ENCODE results near the gene CASP10. TPM values are rescaled to one million over a fixed set of nuclear protein-coding genes. Genes with fewer than 3 reads are reported as not detected.
"Not testable (repeated sequence)": the region's sequence is repeated elsewhere in the genome, so short reads cannot be mapped to it uniquely, and the experiment has no call there.

CASP10 gene
- total RNA-seq, 2 experiments from 2014 or later: 47.8 to 51.3 TPM

DNA sequence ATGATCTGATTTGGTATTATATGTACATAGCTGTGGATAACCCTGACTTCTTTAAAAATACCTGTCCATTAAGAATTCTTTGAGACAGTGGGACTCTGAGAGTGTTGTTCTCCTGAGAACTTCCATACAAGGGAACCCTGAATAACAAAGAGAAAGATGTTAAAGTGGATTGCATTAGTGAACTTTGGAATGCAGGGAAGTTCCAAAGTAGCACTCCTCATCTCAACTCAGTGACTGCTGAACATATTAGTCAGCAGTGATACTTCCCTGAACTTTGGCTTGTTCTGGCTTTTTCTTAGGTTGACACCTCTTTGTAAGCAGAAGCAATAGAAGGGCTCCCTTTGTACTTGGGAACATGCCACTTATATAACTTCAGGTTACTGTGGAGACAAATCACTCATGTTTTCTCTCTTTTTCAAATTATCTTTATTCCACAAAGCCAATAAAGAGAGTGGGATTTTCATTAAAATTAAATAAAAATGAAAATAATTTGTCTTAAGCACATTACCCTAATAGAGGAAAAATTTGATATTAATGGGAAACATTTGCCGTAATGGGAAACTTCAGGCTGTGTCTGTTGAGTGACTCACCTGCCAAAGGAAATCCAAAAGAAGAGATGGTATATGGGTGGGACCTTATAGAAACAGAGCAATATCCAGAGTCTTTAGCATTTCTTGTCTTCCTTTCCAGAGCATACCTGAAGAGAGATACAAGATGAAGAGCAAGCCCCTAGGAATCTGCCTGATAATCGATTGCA is 33.7 kb upstream of the CASP10 start:
- Mint-ChIP-seq H3K9me3 (no peaks in the 10 kb centered on the region), H3K4me3 (no peak overlapping the region), H3K4me1 (peaks cover 31% of the 10 kb centered on the region), H3K27me3 (no peaks in the 10 kb centered on the region), H3K27ac (peak overlapping the region; percentile 38), H3K36me3 (ENCODE audit: low read depth) (peaks cover 64% of the 10 kb centered on the region)
- ChIA-PET CTCF (interaction anchor here (1.2 to 2.3 kb wide), 7 partner anchors 9 to 83 kb away, joined by 3 to 10 read pairs (median 5); no protein-coding TSS in a partner anchor), POLR2A (interaction anchor here (1.2 to 2.8 kb wide), 5 partner anchors 9 to 32 kb away, joined by 3 to 9 read pairs (median 5); no protein-coding TSS in a partner anchor)
- DNase-seq: no peak

- ChIA-PET POLR2A (interaction anchor here (2.8 kb wide), 1 partner anchor 32 kb away, joined by 9 read pairs; no protein-coding TSS in a partner anchor), CTCF (interaction anchor here (1.3 to 1.6 kb wide), 3 partner anchors 19 to 82 kb away, joined by 3 to 5 read pairs (median 4); no protein-coding TSS in a partner anchor)
- Mint-ChIP-seq H3K27ac (peak overlapping the region; percentile 38), H3K36me3 (ENCODE audit: low read depth) (peaks cover 68% of the 10 kb centered on the region), H3K4me1 (peaks cover 33% of the 10 kb centered on the region)
- not testable (repeated sequence) for H3K4me3 Mint-ChIP-seq, H3K27me3 Mint-ChIP-seq, DNase-seq, H3K9me3 Mint-ChIP-seq
Measured at GRCh38 chr2:201149821-201150165, 33.1 kb upstream of the CASP10 start.

DNA sequence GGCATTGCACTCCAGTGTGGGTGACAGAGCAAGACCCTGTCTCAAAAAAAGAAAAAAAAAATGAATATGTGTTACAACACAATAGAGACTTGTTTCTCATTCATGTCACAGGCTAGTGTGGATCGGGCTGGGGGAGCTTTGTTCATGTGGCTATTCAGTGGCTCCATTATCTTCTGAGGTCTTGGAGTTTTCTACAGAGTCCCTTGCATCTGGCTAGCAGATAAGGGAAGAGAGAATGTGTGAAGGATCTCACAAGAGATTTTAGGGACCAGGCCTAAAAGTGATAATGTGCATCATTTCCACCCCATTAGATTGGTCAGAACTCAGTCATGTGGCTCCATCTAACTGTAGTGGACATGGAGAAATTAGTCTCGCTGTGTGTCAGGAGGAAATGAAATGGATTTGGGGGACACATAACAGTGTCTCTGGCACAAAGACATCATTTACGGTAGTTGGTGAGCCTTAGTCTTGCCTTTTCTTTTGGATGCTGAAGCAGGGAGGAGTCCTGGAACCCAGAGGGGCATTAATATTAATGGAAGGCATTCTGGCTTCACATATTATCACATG is 32.4 kb upstream of the CASP10 start:
- no peak for DNase-seq
- Mint-ChIP-seq H3K9me3 (no peaks in the 10 kb centered on the region), H3K4me1 (peaks cover 32% of the 10 kb centered on the region), H3K36me3 (ENCODE audit: low read depth) (peaks cover 73% of the 10 kb centered on the region), H3K4me3 (no peak overlapping the region), H3K27me3 (no peaks in the 10 kb centered on the region), H3K27ac (peak overlapping the region; percentile 68)
- POLR2A ChIA-PET: interaction anchor here (0.7 to 2.8 kb wide), 4 partner anchors 15 to 33 kb away, joined by 3 to 9 read pairs (median 4); no protein-coding TSS in a partner anchor
- CTCF ChIA-PET: interaction anchor here (0.9 to 1.3 kb wide), 4 partner anchors 20 to 32 kb away, joined by 3 to 5 read pairs (median 4); partner anchors contain the start of gene CASP10

GRCh38 chr2:201151127-201151981 is 31.6 kb upstream of the CASP10 start:
- Mint-ChIP-seq H3K27ac (peak overlapping the region; percentile 68), H3K27me3 (no peaks in the 10 kb centered on the region), H3K4me1 (peaks cover 30% of the 10 kb centered on the region), H3K36me3 (ENCODE audit: low read depth) (peaks cover 78% of the 10 kb centered on the region), H3K9me3 (no peaks in the 10 kb centered on the region), H3K4me3 (no peak overlapping the region)
- POLR2A ChIA-PET: interaction anchor here (0.7 to 2.8 kb wide), 4 partner anchors 16 to 34 kb away, joined by 3 to 9 read pairs (median 4); no protein-coding TSS in a partner anchor
- CTCF ChIA-PET: interaction anchor here (0.9 to 1.2 kb wide), 2 partner anchors 26 to 32 kb away, joined by 4 to 5 read pairs; partner anchors contain the start of gene CASP10
- DNase-seq: no peak

DNA sequence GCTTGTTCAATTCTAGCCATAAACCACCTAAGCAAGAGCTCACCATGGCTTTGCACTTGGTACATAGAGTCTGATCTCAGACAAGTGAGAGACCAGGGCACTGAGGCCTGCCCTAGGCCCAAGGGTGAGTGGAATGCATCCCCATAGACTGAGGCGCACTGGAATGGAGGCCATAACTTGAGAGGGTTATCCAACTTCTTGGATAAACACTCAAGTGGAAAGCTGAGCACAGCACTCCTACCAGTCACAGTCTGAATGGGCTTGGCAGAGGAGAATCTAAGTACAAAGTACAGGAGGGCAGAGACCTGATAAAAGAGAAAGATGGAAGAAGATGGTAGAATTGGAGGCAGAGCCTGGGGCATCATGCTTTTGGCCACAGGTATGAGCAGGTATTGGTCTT is 30.4 kb upstream of the CASP10 start:
- ChIA-PET POLR2A (interaction anchor here (0.9 kb wide), 1 partner anchor 21 kb away, joined by 3 read pairs; no protein-coding TSS in a partner anchor), CTCF (interaction anchor here (0.6 kb wide), 1 partner anchor 25 kb away, joined by 3 read pairs; no protein-coding TSS in a partner anchor)
- peaks cover 75% of the 10 kb centered on the region for H3K36me3 Mint-ChIP-seq (ENCODE audit: low read depth)
- H3K9me3 Mint-ChIP-seq: no peaks in the 10 kb centered on the region
- peaks cover 32% of the 10 kb centered on the region for H3K4me1 Mint-ChIP-seq
- H3K27ac Mint-ChIP-seq: peak overlapping the region; percentile 31
- no peak overlapping the region for H3K4me3 Mint-ChIP-seq
- H3K27me3 Mint-ChIP-seq: no peaks in the 10 kb centered on the region
- DNase-seq: no peak

GRCh38 chr2:201152999-201153815 is 29.7 kb upstream of the CASP10 start:
- ChIA-PET POLR2A (interaction anchor here (0.9 to 1.6 kb wide), 5 partner anchors 10 to 27 kb away, joined by 3 to 5 read pairs (median 3); no protein-coding TSS in a partner anchor), CTCF (interaction anchor here (0.6 kb wide), 1 partner anchor 243 kb away, joined by 5 read pairs; no protein-coding TSS in a partner anchor)
- Mint-ChIP-seq H3K9me3 (no peaks in the 10 kb centered on the region), H3K36me3 (ENCODE audit: low read depth) (peaks cover 82% of the 10 kb centered on the region), H3K27ac (peak overlapping the region; percentile 52), H3K4me3 (no peak overlapping the region), H3K4me1 (peaks cover 38% of the 10 kb centered on the region), H3K27me3 (no peaks in the 10 kb centered on the region)
- DNase-seq: no peak

- POLR2A ChIA-PET: interaction anchor here (0.6 to 1.6 kb wide), 9 partner anchors 9 to 435 kb away, joined by 3 to 5 read pairs (median 3); partner anchors contain the start of genes NIF3L1 and PPIL3
- no peak for DNase-seq
- Mint-ChIP-seq H3K9me3 (no peaks in the 10 kb centered on the region), H3K27ac (no peak overlapping the region), H3K27me3 (no peaks in the 10 kb centered on the region), H3K4me1 (peaks cover 35% of the 10 kb centered on the region), H3K4me3 (no peak overlapping the region), H3K36me3 (ENCODE audit: low read depth) (peaks cover 73% of the 10 kb centered on the region)
- CTCF ChIA-PET: interaction anchor here (1.0 to 2.1 kb wide), 9 partner anchors 9 to 249 kb away, joined by 3 to 8 read pairs (median 4); partner anchors contain the start of gene ORC2
Measured at GRCh38 chr2:201154615-201155399, 28.1 kb upstream of the CASP10 start.

GRCh38 chr2:201156036-201156435 is 26.9 kb upstream of the CASP10 start:
- H3K36me3 Mint-ChIP-seq (ENCODE audit: low read depth): peaks cover 73% of the 10 kb centered on the region
- H3K4me1 Mint-ChIP-seq: peaks cover 26% of the 10 kb centered on the region
- no peak for DNase-seq
- H3K27ac Mint-ChIP-seq: no peak overlapping the region
- no peaks in the 10 kb centered on the region for H3K27me3 Mint-ChIP-seq
- ChIA-PET CTCF (interaction anchor here (1.3 to 2.1 kb wide), 3 partner anchors 10 to 76 kb away, joined by 4 to 8 read pairs (median 7); no protein-coding TSS in a partner anchor), POLR2A (interaction anchor here (1.0 kb wide), 1 partner anchor 34 kb away, joined by 3 read pairs; no protein-coding TSS in a partner anchor)
- H3K4me3 Mint-ChIP-seq: no peak overlapping the region
- no peaks in the 10 kb centered on the region for H3K9me3 Mint-ChIP-seq

- POLR2A ChIA-PET: no interaction called here
- Mint-ChIP-seq H3K36me3 (ENCODE audit: low read depth) (peaks cover 69% of the 10 kb centered on the region), H3K4me1 (peaks cover 20% of the 10 kb centered on the region), H3K9me3 (no peaks in the 10 kb centered on the region), H3K27me3 (no peaks in the 10 kb centered on the region), H3K4me3 (no peak overlapping the region), H3K27ac (no peak overlapping the region)
- no peak for DNase-seq
- CTCF ChIA-PET: interaction anchor here (2.8 kb wide), 1 partner anchor 88 kb away, joined by 32 read pairs; no protein-coding TSS in a partner anchor
Measured at GRCh38 chr2:201156640-201157039, 26.3 kb upstream of the CASP10 start.

GRCh38 chr2:201157694-201158093 is 25.2 kb upstream of the CASP10 start:
- Mint-ChIP-seq H3K4me3 (no peak overlapping the region), H3K27ac (peak overlapping the region; percentile 50), H3K9me3 (no peaks in the 10 kb centered on the region), H3K27me3 (no peaks in the 10 kb centered on the region), H3K36me3 (ENCODE audit: low read depth) (peaks cover 72% of the 10 kb centered on the region), H3K4me1 (peaks cover 17% of the 10 kb centered on the region)
- DNase-seq: no peak
- ChIA-PET POLR2A (interaction anchor here (0.7 to 2.2 kb wide), 13 partner anchors 9 to 294 kb away, joined by 3 to 36 read pairs (median 5); partner anchors contain the start of genes CFLAR, CLK1, NDUFB3 and NIF3L1), CTCF (interaction anchor here (0.6 to 2.8 kb wide), 30 partner anchors 9 to 444 kb away, joined by 3 to 47 read pairs (median 4); partner anchors contain the start of genes CASP10, CFLAR, HYCC2 and NDUFB3)
